LNCAP (cell line): Measurements from ENCODE around the gene CYP2A7.
"Not testable (repeated sequence)": the region's sequence is repeated elsewhere in the genome, so short reads cannot be mapped to it uniquely, and the experiment has no call there.

Source experiments
- CTCF ChIP-seq: fragments of 450-650 bp; IDR thresholded peaks from 2 replicates; pipeline ENCODE4 v1.5.1; 2017; ENCODE audit warnings: mild to moderate bottlenecking

The CYP2A7 gene

DNA sequence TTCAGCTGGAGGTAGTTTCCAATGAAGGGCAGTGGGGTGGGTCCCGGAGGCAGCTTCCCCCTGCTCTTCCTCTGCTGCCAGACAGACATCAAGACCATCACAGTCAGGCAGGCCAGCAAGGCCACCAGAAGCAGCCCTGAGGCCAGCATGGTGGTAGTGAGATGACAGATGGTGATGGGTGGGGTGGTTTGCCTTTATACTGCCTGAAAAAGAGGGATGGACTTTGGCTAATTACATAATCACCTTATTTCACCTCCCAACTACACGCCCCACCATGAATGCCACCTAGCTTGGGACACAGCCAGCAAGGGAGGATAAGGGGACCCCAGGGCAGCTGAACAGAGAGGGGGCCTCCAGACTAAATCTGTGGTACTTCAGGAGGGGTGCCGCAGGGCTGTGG, at the start of gene CYP2A7:
CYP2A7 (minus strand) TSS at position 170 of the 400 bp plus-strand sequence; CDS start at position 149, 21 bp downstream.
- not testable (repeated sequence) for TF ChIP-seq CTCF

DNA sequence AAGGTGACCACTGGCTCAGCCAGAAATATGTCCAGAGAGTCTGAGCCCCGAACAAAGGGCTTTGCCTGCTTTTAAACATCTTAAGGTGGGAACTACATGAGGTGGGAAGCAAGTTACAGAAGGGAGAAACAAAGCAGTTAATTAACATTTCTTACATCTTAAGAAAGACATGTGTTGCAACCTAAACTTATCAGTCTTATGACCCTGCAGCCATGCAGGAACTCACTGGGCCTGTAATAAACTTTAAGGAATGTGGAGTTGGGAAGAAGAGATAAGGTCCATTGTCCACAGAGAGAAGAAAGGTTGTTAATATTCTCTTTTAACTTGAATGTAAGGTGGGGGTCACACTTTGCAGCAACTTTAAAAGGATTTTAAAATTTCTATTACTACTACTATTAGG, 46.8 kb upstream of the CYP2A7 start:
- TF ChIP-seq CTCF, result no peak

- TF ChIP-seq CTCF, result no peak
Observed at GRCh38 chr19:40927567-40927966, 45.5 kb upstream of the CYP2A7 start.

- no peak for TF ChIP-seq CTCF
Observed at GRCh38 chr19:40923934-40924391, 41.9 kb upstream of the CYP2A7 start.

GRCh38 chr19:40921005-40921897, 39.2 kb upstream of the CYP2A7 start:
- no peak for TF ChIP-seq CTCF

GRCh38 chr19:40920300-40921004, 38.4 kb upstream of the CYP2A7 start:
- no peak for TF ChIP-seq CTCF

- no peak for TF ChIP-seq CTCF
Observed at GRCh38 chr19:40908976-40909375, 26.9 kb upstream of the CYP2A7 start.
